ENCODE measurements around the gene MUC21.

DNA sequence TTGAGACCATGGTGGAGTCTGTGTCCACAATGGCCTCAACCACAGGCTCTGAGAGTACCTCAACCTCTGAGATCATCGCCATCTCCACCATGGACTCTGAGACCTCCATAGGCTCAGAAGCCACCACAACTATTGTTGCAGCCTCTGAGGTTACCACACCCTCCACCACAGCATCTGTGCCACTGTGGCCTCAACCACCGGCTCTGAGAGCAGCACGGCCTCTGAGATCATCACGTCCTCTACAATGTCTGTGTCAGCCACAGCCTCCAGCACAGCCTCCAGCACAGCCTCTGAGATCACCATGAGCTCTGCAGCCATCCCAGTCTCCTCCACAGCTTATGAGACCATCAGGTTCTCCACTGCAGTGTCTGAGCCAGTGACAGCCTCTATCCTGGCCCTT is 19.4 kb upstream of the MUC21 start:
- TF ChIP-seq POLR2AphosphoS5 (IDR thresholded peaks at IDR 0.05; ENCODE audit: low read depth, low read length) (no peak), CTCF (IDR thresholded peaks at IDR 0.05) (no peak), TEAD4 (IDR thresholded peaks at IDR 0.05; ENCODE audit: borderline replicate concordance, insufficient read depth) (no peak), TCF12 (IDR thresholded peaks at IDR 0.05) (no peak), MAX (IDR thresholded peaks at IDR 0.05; ENCODE audit: low read depth) (no peak), GABPA (IDR thresholded peaks at IDR 0.05; ENCODE audit: low read depth) (no peak), CHD2 (IDR thresholded peaks at IDR 0.05; ENCODE audit: low read length, partially characterized antibody) (no peak), EP300 (IDR thresholded peaks at IDR 0.05; ENCODE audit: borderline replicate concordance in 1 of 2, low read depth in 1 of 2, low read length in 1 of 2) (no peak), ELF1 (IDR thresholded peaks at IDR 0.05) (no peak), FOXJ3 (CRISPR knock-in tag; IDR thresholded peaks at IDR 0.05) (no peak), JUND (IDR thresholded peaks at IDR 0.05) (no peak), FOXM1 (IDR thresholded peaks at IDR 0.05; ENCODE audit: low read depth) (no peak), NFIC (IDR thresholded peaks at IDR 0.05; ENCODE audit: borderline replicate concordance) (no peak), REST (IDR thresholded peaks at IDR 0.05; ENCODE audit: low read depth, low read length) (no peak)

Data from SK-N-SH (cell line).